K562 (cell line): ENCODE measurements around the gene BSPRY. TPM values are rescaled to one million over a fixed set of nuclear protein-coding genes. Genes with fewer than 3 reads are reported as not detected.

ENCODE experiments used
- ATAC-seq: fragments of 200-7000 bp; cut with Tn5 transposase; 3 replicates; pipeline ENCODE4 v1.9.1; 2020; ENCODE audit warnings: moderate library complexity
- BruUV-seq: library from RNA; stranded (reverse); fragments of 400-500 nt; replicated peaks from 2 replicates; lab custom pipeline; 2021; lab: Mats Ljungman, UMichigan
- CTCF ChIA-PET: fragments of 300-600 bp; formaldehyde crosslinking; extraction: SDS; loops from one replicate; lab custom pipeline; 2021; ENCODE audit warnings: low intra/inter-chr PET ratio; lab: Yijun Ruan, JAX
- POLR2A ChIA-PET: fragments of 300-600, 350-650 bp; sonication (Branson Sonifier 250); formaldehyde crosslinking; extraction: SDS; loops from one replicate; lab custom pipeline; 2021; ENCODE audit warnings: antibody characterized with exemption, inconsistent platforms; lab: Yijun Ruan, JAX
- DNase-seq, 4 experiments: peaks; one replicate each; pipeline versions ENCODE4 v3.0.0 to v3.0.0-alpha.2; 2011 to 2018; ENCODE audit warnings: low spot score in 3 of 4, mixed read lengths in 3 of 4; ENCODE audit errors: extremely low read depth in 1 of 4
- FAIRE-seq: peaks from 2 replicates; lab custom pipeline; 2011; peaks lifted over from hg19 to GRCh38; lab: Jason Lieb, UNC
- H2AFZ ChIP-seq: 2 replicates; pipeline ENCODE4 v1.6.0; 2011; ENCODE audit warnings: low read depth, low read length, control low read depth, inconsistent platforms
- H3K27ac ChIP-seq: fragments of 200-600 bp; 3 replicates; pipeline ENCODE4 v1.8.0; 2011; ENCODE audit warnings: low read depth, mild to moderate bottlenecking, control low read depth, inconsistent platforms, low read length, moderate library complexity, mixed read lengths; ENCODE audit errors: extremely low read depth
- H3K27me3 ChIP-seq, 2 experiments: fragments of 300-600 bp in 1 of 2; 2 replicates in 1 of 2; 3 replicates in 1 of 2; pipeline versions ENCODE4 v1.6.0 to v1.8.0; 2011; ENCODE audit warnings: inconsistent platforms in 2 of 2, low read length in 2 of 2, mild to moderate bottlenecking in 1 of 2, mixed read lengths in 1 of 2, moderate library complexity in 1 of 2; ENCODE audit not compliant: control insufficient read depth in 2 of 2, insufficient read depth in 2 of 2
- H3K36me3 ChIP-seq: fragments of 300-600 bp; 3 replicates; pipeline ENCODE4 v1.8.0; 2011; ENCODE audit warnings: mild to moderate bottlenecking, low read length, inconsistent platforms; ENCODE audit not compliant: control insufficient read depth, insufficient read depth
- H3K4me1 ChIP-seq, 2 experiments: fragments of 200-600 bp in 1 of 2; replicated peaks in 1 of 2; 2 replicates in 1 of 2; 3 replicates in 1 of 2; pipeline versions ENCODE4 v1.5.1 to v1.8.0; 2011; ENCODE audit warnings: inconsistent platforms in 2 of 2, low read length in 2 of 2, mild to moderate bottlenecking in 1 of 2, mixed read lengths in 1 of 2, moderate library complexity in 1 of 2; ENCODE audit not compliant: control insufficient read depth in 2 of 2, insufficient read depth in 2 of 2
- H3K4me2 ChIP-seq: 2 replicates; pipeline ENCODE4 v1.6.1; 2011; ENCODE audit warnings: low read length, control low read depth, inconsistent platforms, mixed read lengths; ENCODE audit not compliant: insufficient read depth
- H3K4me3 ChIP-seq: fragments of 200-600 bp; sonication (generic), shearing (Covaris generic); 2 replicates; pipeline ENCODE4 v1.5.1; 2016; ENCODE audit warnings: control low read depth, inconsistent platforms
- H3K79me2 ChIP-seq: fragments of 200-600 bp; 3 replicates; pipeline ENCODE4 v1.8.0; 2011; ENCODE audit warnings: low read length, inconsistent platforms; ENCODE audit not compliant: control insufficient read depth, insufficient read depth
- H3K9ac ChIP-seq, 2 experiments: 2 replicates each; pipeline versions ENCODE4 v1.6.0 to v1.6.1; 2011; ENCODE audit warnings: low read depth in 2 of 2, low read length in 2 of 2, control low read depth in 1 of 2, inconsistent platforms in 1 of 2, mild to moderate bottlenecking in 1 of 2, mixed read lengths in 1 of 2; ENCODE audit not compliant: insufficient read depth in 1 of 2
- H3K9me1 ChIP-seq: one replicate; pipeline ENCODE4 v1.6.0; 2011; ENCODE audit warnings: inconsistent platforms, mild to moderate bottlenecking, low read length, moderate library complexity; ENCODE audit not compliant: control insufficient read depth, insufficient read depth
- H3K9me3 ChIP-seq: replicated peaks from 2 replicates; pipeline ENCODE4 v1.5.1; 2011; ENCODE audit warnings: low read depth, low read length, inconsistent platforms; ENCODE audit not compliant: control insufficient read depth, insufficient read depth
- H4K20me1 ChIP-seq: replicated peaks from 2 replicates; pipeline ENCODE4 v1.6.1; 2011; ENCODE audit warnings: low read length, inconsistent platforms, mixed read lengths; ENCODE audit not compliant: control insufficient read depth, insufficient read depth
- ADNP ChIP-seq: fragments of 200-800 bp; sonication (Bioruptor generic); IDR thresholded peaks from 2 replicates; pipeline ENCODE4 v1.6.1; 2016; ENCODE audit warnings: missing genetic modification characterization, missing compliant biosample characterization
- ASH1L ChIP-seq: fragments of 450-650 bp; IDR thresholded peaks from 2 replicates; pipeline ENCODE4 v1.6.1; 2018; ENCODE audit warnings: borderline replicate concordance, mild to moderate bottlenecking, low read depth; ENCODE audit not compliant: partially characterized antibody
- CREBBP ChIP-seq: IDR thresholded peaks from one replicate; pipeline ENCODE4 v1.6.1; 2012; ENCODE audit warnings: low read depth, mild to moderate bottlenecking, control low read depth, inconsistent platforms, low read length
- DMBX1 ChIP-seq: fragments of 250-450 bp; sonication (Bioruptor Pico); IDR thresholded peaks from 2 replicates; pipeline ENCODE4 v1.8.0; 2022; ENCODE audit warnings: inconsistent platforms, mild to moderate bottlenecking, moderate library complexity, borderline replicate concordance
- GABPA ChIP-seq: fragments of 200-800 bp; sonication (Bioruptor generic); conservative IDR thresholded peaks from 2 replicates; pipeline ENCODE4 v1.6.1; 2016; ENCODE audit warnings: low read depth, missing genetic modification characterization, missing compliant biosample characterization
- HNRNPUL1 ChIP-seq: fragments of 200-400 bp; formaldehyde crosslinking; IDR thresholded peaks from 2 replicates; pipeline ENCODE4 v1.6.1; 2017; ENCODE audit warnings: low read length
- MAFF ChIP-seq: IDR thresholded peaks from 2 replicates; pipeline ENCODE4 v1.6.1; 2012; ENCODE audit warnings: low read length, improper control_type of control experiment
- RAD51 ChIP-seq: fragments of 450-650 bp; IDR thresholded peaks from 2 replicates; pipeline ENCODE4 v1.7.1; 2016; ENCODE audit warnings: low read depth, mild to moderate bottlenecking, borderline replicate concordance
- RFX7 ChIP-seq: fragments of 250-450 bp; sonication (Bioruptor Pico); IDR thresholded peaks from 2 replicates; pipeline ENCODE4 v1.5.1; 2021; ENCODE audit warnings: mild to moderate bottlenecking
- SPI1 ChIP-seq: IDR thresholded peaks from 2 replicates; pipeline ENCODE4 v1.6.1; 2011; ENCODE audit warnings: low read depth, low read length, control low read depth, borderline replicate concordance
- ZBTB40 ChIP-seq, 2 experiments: fragments of 450-650 bp in 1 of 2; sonication (generic) in 1 of 2; formaldehyde crosslinking in 1 of 2; IDR thresholded peaks; 2 replicates each; pipeline versions ENCODE4 v1.7.1 to v1.9.0; 2016 to 2022; ENCODE audit warnings: inconsistent platforms in 1 of 2, mild to moderate bottlenecking in 1 of 2, missing genetic modification reagents in 1 of 2
- ZNF444 ChIP-seq: fragments of 250-450 bp; sonication (Bioruptor Pico); IDR thresholded peaks from 2 replicates; pipeline ENCODE4 v1.4.0; 2020; ENCODE audit warnings: mild to moderate bottlenecking, moderate library complexity
- WGBS: fragments of 100-300 bp; shearing (Covaris generic); methylation state at CpG from one replicate; pipeline ENCODE4 v1.1.6; 2016; ENCODE audit warnings: low coverage, mixed read lengths; ENCODE audit not compliant: insufficient coverage; ENCODE audit errors: missing lambda C conversion rate; 5-methylcytosine and 5-hydroxymethylcytosine counted together
- in situ Hi-C: fragments of 300-500 bp; cut with MboI; formaldehyde crosslinking; loops from 4 replicates; pipeline ENCODE4 v1.15.0; 2018; ENCODE audit warnings: inconsistent platforms, mixed read lengths
- intact Hi-C: fragments of 100-400 bp; cut with micrococcal nuclease; formaldehyde crosslinking; loops from 2 replicates; pipeline ENCODE4 v1.14.2; 2022
- polyA plus RNA-seq, 8 experiments: library from polyadenylated mRNA; depleted of rRNA in 4 of 8; stranded (reverse) in 5 of 8; unstranded in 3 of 8; fragments of >200 nt; fragmentation: Nextera tagmentation in 2 of 8; fragmentation: Illumina TruSeq in 1 of 8; extraction: Ambion mirVana in 2 of 8; extraction: Trizol in 1 of 8; gene quantifications; 2 replicates each; pipeline versions ENCODE4 v1.2.1 to v1.2.3, GENCODE V29; 2011 to 2014; ENCODE audit warnings: inconsistent platforms in 1 of 8, missing spikeins in 1 of 8
- total RNA-seq, 7 experiments: library from RNA; depleted of rRNA in 6 of 7; stranded (reverse); fragments of >200 nt in 6 of 7; fragmentation: Illumina TruSeq in 2 of 7; extraction: Trizol in 2 of 7; gene quantifications; 2 replicates each; pipeline versions ENCODE4 v1.2.1 to v1.2.3, GENCODE V29; 2011 to 2021; ENCODE audit warnings: low replicate concordance in 1 of 7

BSPRY gene
- total and polyA plus RNA-seq, 9 of the 15 experiments (the other 6 are each of a cell fraction or from before 2014, with no cell fraction given), result 0.07 to 0.67 (median 0.18) TPM

- DNase-seq (peak; percentile 99), ATAC-seq (peak; percentile 98), FAIRE-seq (peak; percentile 78)
- Histone ChIP-seq H2AFZ (peak within 1 kb of the TSS; percentile 94), H3K4me2 (peak within 1 kb of the TSS; percentile 82), H3K4me3 (peak within 1 kb of the TSS; percentile 82), H3K79me2 (no peaks in the 10 kb centered on the region), H4K20me1 (0 out of 2 replicates have a peak, but pooled peaks cover 3% of the 10 kb centered on the region), H3K36me3 (no peaks in the 10 kb centered on the region), H3K27me3 (no peaks in the 10 kb centered on the region), H3K9me3 (no peaks in the 10 kb centered on the region), H3K27ac (peak within 1 kb of the TSS; percentile 45), H3K9ac (peak within 1 kb of the TSS; percentile 53 to 97), H3K4me1 (peaks cover 22 to 45% of the 10 kb centered on the region in 2 experiments; a peak in 4 of 5 replicates), H3K9me1 (no peaks in the 10 kb centered on the region)
- CTCF ChIA-PET, result interaction anchor here (0.8 to 1.3 kb wide), 2 partner anchors 47 to 127 kb away, joined by 3 read pairs; no protein-coding TSS in a partner anchor
- WGBS, result 4% methylated on average over 29 of the region's 50 CpGs
- in situ Hi-C loops, result no loop called here
- BruUV-seq, result no TSS peak
- POLR2A ChIA-PET, result interaction anchor here (0.5 to 4.5 kb wide), 11 partner anchors 9 to 263 kb away, joined by 3 to 43 read pairs (median 3); partner anchors contain the start of genes BSPRY, C9orf43, CDC26 and POLE3
- intact Hi-C loops, result loop anchor here (10.0 kb wide), 1 partner anchor 126 kb away; the partner anchor contains the start of genes CDC26 and PRPF4
- TF ChIP-seq ZNF444 (CRISPR knock-in tag) (no peak), RFX7 (CRISPR knock-in tag) (no peak), HNRNPUL1 (no peak), RAD51 (no peak), GABPA (tag) (peak; percentile 90), ZBTB40 (IDR thresholded peaks at IDR 0.05) (peak; percentile 64; the same call in 1 of the 2 replicates), ZBTB40 (CRISPR knock-in tag; IDR thresholded peaks at IDR 0.05) (no peak), ADNP (tag) (no peak), DMBX1 (CRISPR knock-in tag) (no peak), SPI1 (no peak), ASH1L (no peak), CREBBP (no peak), MAFF (no peak)
Observed at GRCh38 chr9:113401027-113401792, 51.9 kb downstream of the BSPRY start, which contains the start of gene ALAD. ALAD (minus strand) TSS chr9:113401284; CDS start chr9:113393559, 7,725 bp downstream.
